HCT116 (cell line): ENCODE results near the gene GCNT3. TPM values are rescaled to one million over a fixed set of nuclear protein-coding genes. Genes with fewer than 3 reads are reported as not detected.

Experiments
- ATAC-seq: fragments of 200-7000 bp; cut with Tn5 transposase; 2 replicates; pipeline ENCODE4 v1.9.1; 2020; ENCODE audit warnings: mild to moderate bottlenecking, moderate library complexity
- BruUV-seq: library from RNA; stranded (reverse); fragments of 400-500 nt; replicated peaks from 2 replicates; lab custom pipeline; 2021; lab: Mats Ljungman, UMichigan
- CTCF ChIA-PET: fragments of 300-600 bp; sonication (Branson Sonifier 250); formaldehyde crosslinking; loops from one replicate; lab custom pipeline; 2021; ENCODE audit warnings: antibody characterized with exemption; lab: Charles Lee
- POLR2A ChIA-PET: fragments of 300-600, 350-600 bp; sonication (Branson Sonifier 250); formaldehyde crosslinking; loops from one replicate; lab custom pipeline; 2021; ENCODE audit warnings: antibody characterized with exemption; lab: Charles Lee
- RAD21 ChIA-PET, 2 experiments: fragments of 300-600 bp; sonication (Branson Sonifier 250); formaldehyde crosslinking; loops; one replicate each; lab custom pipeline; 2023; ENCODE audit warnings: low total read pairs in 2 of 2; ENCODE audit not compliant: uncharacterized antibody in 2 of 2, unreplicated experiment in 2 of 2, low non-redundant PET in 1 of 2; lab: Charles Lee
- DNase-seq: peaks from one replicate; pipeline ENCODE4 v3.0.0-alpha.2; 2010; ENCODE audit warnings: low read depth, low spot score
- H2AFZ ChIP-seq: fragments of 200-600 bp; shearing (Covaris generic), sonication (generic); 2 replicates; pipeline ENCODE4 v1.6.1; 2017; ENCODE audit warnings: low read depth, mixed run types, mixed read lengths, antibody characterized with exemption, low read length; ENCODE audit not compliant: poor library complexity, severe bottlenecking
- H3K27ac ChIP-seq: 2 replicates; pipeline ENCODE4 v1.5.1; 2012; ENCODE audit warnings: low read depth, low read length
- H3K27me3 ChIP-seq: fragments of 200-600 bp; sonication (generic); 2 replicates; pipeline ENCODE4 v1.6.1; 2016; ENCODE audit warnings: mixed run types, low read length, mixed read lengths; ENCODE audit not compliant: insufficient read depth
- H3K36me3 ChIP-seq, 2 experiments: fragments of 200-500 bp in 1 of 2; fragments of 200-600 bp in 1 of 2; sonication (Bioruptor generic) in 1 of 2; sonication (generic) in 1 of 2; 2 replicates each; pipeline versions ENCODE4 v1.5.1 to v1.6.1; 2014 to 2016; ENCODE audit warnings: low read length in 2 of 2, inconsistent platforms in 1 of 2, mixed read lengths in 1 of 2, mixed run types in 1 of 2; ENCODE audit not compliant: insufficient read depth in 2 of 2, control insufficient read depth in 1 of 2
- H3K4me1 ChIP-seq, 2 experiments: fragments of 200-600 bp in 1 of 2; sonication (generic) in 1 of 2; 2 replicates each; pipeline versions ENCODE4 v1.5.1 to v1.6.1; 2012 to 2017; ENCODE audit warnings: low read length in 2 of 2, inconsistent platforms in 1 of 2, mild to moderate bottlenecking in 1 of 2, mixed read lengths in 1 of 2, mixed run types in 1 of 2, moderate library complexity in 1 of 2; ENCODE audit not compliant: insufficient read depth in 2 of 2, control insufficient read depth in 1 of 2
- H3K4me2 ChIP-seq: fragments of 200-600 bp; sonication (generic); 2 replicates; pipeline ENCODE4 v1.6.1; 2017; ENCODE audit warnings: mixed run types, low read length, mixed read lengths
- H3K4me3 ChIP-seq, 2 experiments: fragments of 200-600 bp in 1 of 2; sonication (generic) in 1 of 2; replicated peaks in 1 of 2; 2 replicates each; pipeline ENCODE4 v1.5.1; 2011 to 2016; ENCODE audit warnings: low read length in 2 of 2, control low read depth in 1 of 2, low read depth in 1 of 2, mild to moderate bottlenecking in 1 of 2, mixed read lengths in 1 of 2, mixed run types in 1 of 2
- H3K79me2 ChIP-seq: fragments of 200-600 bp; sonication (generic); 2 replicates; pipeline ENCODE4 v1.6.1; 2017; ENCODE audit warnings: mild to moderate bottlenecking, mixed run types, low read length, moderate library complexity, mixed read lengths; ENCODE audit not compliant: insufficient read depth
- H3K9ac ChIP-seq: fragments of 200-600 bp; sonication (generic); 2 replicates; pipeline ENCODE4 v1.6.1; 2016; ENCODE audit warnings: low read length, mixed read lengths
- H3K9me2 ChIP-seq: fragments of 200-600 bp; sonication (generic), shearing (Covaris generic); 2 replicates; pipeline ENCODE4 v1.6.1; 2017; ENCODE audit warnings: mixed run types, mild to moderate bottlenecking, moderate library complexity; ENCODE audit not compliant: insufficient read depth
- H3K9me3 ChIP-seq, 2 experiments: fragments of 200-500 bp in 1 of 2; fragments of 200-600 bp in 1 of 2; sonication (Bioruptor generic) in 1 of 2; sonication (generic) in 1 of 2; 2 replicates each; pipeline ENCODE4 v1.6.1; 2014 to 2017; ENCODE audit warnings: low read length in 2 of 2, mixed read lengths in 2 of 2, inconsistent platforms in 1 of 2, low read depth in 1 of 2, mild to moderate bottlenecking in 1 of 2, mixed run types in 1 of 2, moderate library complexity in 1 of 2; ENCODE audit not compliant: control insufficient read depth in 1 of 2, insufficient read depth in 1 of 2
- H4K20me1 ChIP-seq: fragments of 200-600 bp; sonication (generic), shearing (Covaris generic); 2 replicates; pipeline ENCODE4 v1.6.1; 2017; ENCODE audit warnings: mixed run types, mild to moderate bottlenecking, moderate library complexity; ENCODE audit not compliant: insufficient read depth
- CEBPB ChIP-seq: IDR thresholded peaks from 2 replicates; pipeline ENCODE4 v1.6.1; 2012; ENCODE audit warnings: low read depth
- ELF1 ChIP-seq: IDR thresholded peaks from 2 replicates; pipeline ENCODE4 v1.6.1; 2012; ENCODE audit warnings: low read depth, borderline replicate concordance
- RAD21 ChIP-seq: IDR thresholded peaks from 2 replicates; pipeline ENCODE4 v1.6.1; 2012; ENCODE audit warnings: low read depth, mild to moderate bottlenecking
- REST ChIP-seq: IDR thresholded peaks from 2 replicates; pipeline ENCODE4 v1.6.1; 2012; ENCODE audit warnings: low read depth
- ZBTB33 ChIP-seq: IDR thresholded peaks from 2 replicates; pipeline ENCODE4 v1.6.1; 2011; ENCODE audit warnings: mild to moderate bottlenecking, low read length, moderate library complexity; ENCODE audit not compliant: insufficient replicate concordance; ENCODE audit errors: extremely low read depth
- ZNF274 ChIP-seq: fragments of 200-500 bp; sonication (Bioruptor generic); IDR thresholded peaks from 2 replicates; pipeline ENCODE4 v1.6.1; 2014; ENCODE audit warnings: mild to moderate bottlenecking, low read depth, low read length, inconsistent platforms
- intact Hi-C: fragments of 100-400 bp; cut with micrococcal nuclease; formaldehyde crosslinking; loops from 2 replicates; pipeline ENCODE4 v1.10.0; 2022
- total RNA-seq: library from RNA; stranded (reverse); gene quantifications from one replicate; pipeline ENCODE4 v1.2.1, GENCODE V29; 2021; ENCODE audit not compliant: unreplicated experiment

The GCNT3 gene
- total RNA-seq, 1 experiment from 2014 or later, result 5.6 TPM

GRCh38 chr15:59654046-59654445 is 42.5 kb downstream of the GCNT3 start:
- ChIA-PET POLR2A (no interaction called here), CTCF (no interaction called here), RAD21 (no interaction called here)
- H2AFZ ChIP-seq, result no peak overlapping the region
- TF ChIP-seq REST (no peak), ZBTB33 (no peak), ZNF274 (no peak), ELF1 (no peak), CEBPB (no peak), RAD21 (no peak)
- H3K36me3 ChIP-seq, result peaks cover 21% of the 10 kb centered on the region in 2 experiments; a peak in 3 of 4 replicates
- H3K27me3 ChIP-seq, result no peaks in the 10 kb centered on the region
- peaks cover 83% of the 10 kb centered on the region for H3K79me2 ChIP-seq
- DNase-seq, result no peak
- intact Hi-C loops, result no loop called here
- no peaks in the 10 kb centered on the region for H3K9me2 ChIP-seq
- BruUV-seq, result no TSS peak
- no peak overlapping the region for H3K27ac ChIP-seq
- no peak for ATAC-seq
- H3K4me2 ChIP-seq, result no peak overlapping the region
- no peaks in the 10 kb centered on the region for H4K20me1 ChIP-seq
- H3K9me3 ChIP-seq, result no peaks in the 10 kb centered on the region
- no peak overlapping the region for H3K4me3 ChIP-seq
- peaks cover 6 to 20% of the 10 kb centered on the region in 2 experiments for H3K4me1 ChIP-seq
- no peak overlapping the region for H3K9ac ChIP-seq
